Epithelial cell of proximal tubule (primary cell): ENCODE data around the gene PHOX2A. TPM values are rescaled to one million over a fixed set of nuclear protein-coding genes. Genes with fewer than 3 reads are reported as not detected.

ENCODE experiments used
- DNase-seq: peaks from one replicate; pipeline ENCODE4 v3.0.0-alpha.2; 2011; ENCODE audit warnings: low read depth
- H3K4me3 ChIP-seq: 2 replicates; pipeline ENCODE4 v1.5.1; 2011; ENCODE audit warnings: low read depth, mild to moderate bottlenecking, low read length
- total RNA-seq: library from RNA; depleted of rRNA; stranded (reverse); fragments of >200 nt; gene quantifications from 2 replicates; pipeline ENCODE4 v1.2.3, GENCODE V29; 2015
- TF ChIP-seq, protein P1 (sequence below): conservative IDR thresholded peaks from 2 replicates; pipeline ENCODE4 v1.5.1; 2012; ENCODE audit warnings: low read depth, mild to moderate bottlenecking, low read length

The PHOX2A gene
- total RNA-seq, 1 donor from 2014 or later, result not detected

DNA sequence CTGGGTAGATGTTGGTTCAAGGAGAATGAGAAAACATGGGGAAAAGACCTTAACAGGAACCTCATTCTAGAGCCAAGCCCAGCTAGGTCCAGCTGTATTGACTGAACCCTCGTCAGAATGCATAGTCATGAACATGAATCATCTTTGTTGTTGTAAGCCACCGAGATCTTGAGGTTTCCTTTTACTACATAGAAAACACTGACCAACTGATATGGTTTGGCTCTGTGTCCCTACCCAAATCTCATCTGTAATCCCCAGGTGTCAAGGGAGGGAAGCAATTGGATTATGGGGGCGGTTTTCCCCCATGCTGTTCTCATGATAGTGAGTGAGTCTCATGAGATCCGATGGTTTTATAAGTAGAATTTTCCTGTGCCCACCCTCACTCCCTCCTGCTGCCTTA, 19.4 kb upstream of the PHOX2A start:
- TF ChIP-seq, protein P1, sequence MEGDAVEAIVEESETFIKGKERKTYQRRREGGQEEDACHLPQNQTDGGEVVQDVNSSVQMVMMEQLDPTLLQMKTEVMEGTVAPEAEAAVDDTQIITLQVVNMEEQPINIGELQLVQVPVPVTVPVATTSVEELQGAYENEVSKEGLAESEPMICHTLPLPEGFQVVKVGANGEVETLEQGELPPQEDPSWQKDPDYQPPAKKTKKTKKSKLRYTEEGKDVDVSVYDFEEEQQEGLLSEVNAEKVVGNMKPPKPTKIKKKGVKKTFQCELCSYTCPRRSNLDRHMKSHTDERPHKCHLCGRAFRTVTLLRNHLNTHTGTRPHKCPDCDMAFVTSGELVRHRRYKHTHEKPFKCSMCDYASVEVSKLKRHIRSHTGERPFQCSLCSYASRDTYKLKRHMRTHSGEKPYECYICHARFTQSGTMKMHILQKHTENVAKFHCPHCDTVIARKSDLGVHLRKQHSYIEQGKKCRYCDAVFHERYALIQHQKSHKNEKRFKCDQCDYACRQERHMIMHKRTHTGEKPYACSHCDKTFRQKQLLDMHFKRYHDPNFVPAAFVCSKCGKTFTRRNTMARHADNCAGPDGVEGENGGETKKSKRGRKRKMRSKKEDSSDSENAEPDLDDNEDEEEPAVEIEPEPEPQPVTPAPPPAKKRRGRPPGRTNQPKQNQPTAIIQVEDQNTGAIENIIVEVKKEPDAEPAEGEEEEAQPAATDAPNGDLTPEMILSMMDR, result no peak
- DNase-seq, result no peak
- no peak overlapping the region for H3K4me3 ChIP-seq

DNA sequence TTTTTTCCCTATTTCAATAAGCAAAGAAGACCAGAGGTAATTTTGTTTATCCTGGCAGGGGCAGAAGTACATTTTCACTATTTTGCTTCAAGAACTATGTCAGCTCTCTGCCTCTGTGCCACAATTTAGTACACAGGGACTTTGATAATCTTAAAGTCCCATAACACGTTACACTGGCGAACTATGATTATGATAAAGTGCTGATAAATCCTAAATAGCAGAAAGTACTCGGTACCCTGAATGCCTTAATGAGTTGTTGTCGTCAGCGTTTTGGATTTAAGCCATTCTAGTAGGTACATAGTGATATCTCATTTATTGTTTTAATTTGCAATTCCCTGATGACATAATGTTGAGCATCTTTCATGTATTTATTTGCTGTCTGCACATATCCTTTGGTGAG, 16.6 kb upstream of the PHOX2A start:
- DNase-seq, result no peak
- TF ChIP-seq, protein P1, result no peak
- no peak overlapping the region for H3K4me3 ChIP-seq

DNA sequence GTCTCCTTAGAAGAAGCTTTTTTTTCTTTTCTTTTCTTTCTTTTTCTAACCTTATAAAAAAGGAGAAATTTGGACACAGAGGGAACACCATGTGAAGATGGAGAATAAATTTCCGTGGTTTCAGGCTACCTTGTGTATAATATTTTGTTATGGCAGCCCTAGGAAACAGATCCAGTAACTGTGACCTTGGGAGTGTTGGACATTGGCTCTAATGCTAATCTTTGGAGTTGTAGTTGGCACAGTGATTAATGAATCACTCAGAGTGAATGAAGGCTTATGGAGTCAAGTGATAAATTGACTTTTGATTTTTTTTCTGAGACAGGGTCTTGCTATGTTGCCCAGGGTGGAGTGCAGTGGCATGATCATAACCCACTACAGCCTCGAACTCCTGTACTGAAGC, 15.5 kb upstream of the PHOX2A start:
- no peak overlapping the region for H3K4me3 ChIP-seq
- DNase-seq, result no peak
- TF ChIP-seq, protein P1, result no peak

GRCh38 chr11:72257570-72257969, 13.6 kb upstream of the PHOX2A start:
- TF ChIP-seq, protein P1, result no peak
- DNase-seq, result no peak
- H3K4me3 ChIP-seq, result no peak overlapping the region

- DNase-seq, result no peak
- no peak overlapping the region for H3K4me3 ChIP-seq
- TF ChIP-seq, protein P1, result no peak
Measured at GRCh38 chr11:72254299-72254993, 10.5 kb upstream of the PHOX2A start.

GRCh38 chr11:72253392-72253791, 9.4 kb upstream of the PHOX2A start:
- no peak for DNase-seq
- TF ChIP-seq, protein P1, result no peak

GRCh38 chr11:72251614-72252013, 7.6 kb upstream of the PHOX2A start:
- no peak overlapping the region for H3K4me3 ChIP-seq
- DNase-seq, result no peak
- TF ChIP-seq, protein P1, result no peak

More at GRCh38 chr11:72253392-72253791, 9.4 kb upstream of the PHOX2A start:
- H3K4me3 ChIP-seq, result no peak overlapping the region
